GM18505 (cell line): Measurements from ENCODE around the gene ASAP3.

Experiments used
- ATAC-seq: cut with Tn5 transposase; IDR thresholded peaks from one replicate; pipeline ENCODE4 v1.9.1; 2021; ENCODE audit not compliant: unreplicated experiment
- POLR2A ChIP-seq: IDR thresholded peaks from 4 replicates; pipeline ENCODE4 v1.6.1; 2011; ENCODE audit warnings: borderline replicate concordance; ENCODE audit not compliant: insufficient read depth, insufficient read length; ENCODE audit errors: extremely low read depth

ASAP3 gene

GRCh38 chr1:23402286-23403037 is 81.5 kb downstream of the ASAP3 start:
- ATAC-seq, result no peak
- TF ChIP-seq POLR2A, result no peak

DNA sequence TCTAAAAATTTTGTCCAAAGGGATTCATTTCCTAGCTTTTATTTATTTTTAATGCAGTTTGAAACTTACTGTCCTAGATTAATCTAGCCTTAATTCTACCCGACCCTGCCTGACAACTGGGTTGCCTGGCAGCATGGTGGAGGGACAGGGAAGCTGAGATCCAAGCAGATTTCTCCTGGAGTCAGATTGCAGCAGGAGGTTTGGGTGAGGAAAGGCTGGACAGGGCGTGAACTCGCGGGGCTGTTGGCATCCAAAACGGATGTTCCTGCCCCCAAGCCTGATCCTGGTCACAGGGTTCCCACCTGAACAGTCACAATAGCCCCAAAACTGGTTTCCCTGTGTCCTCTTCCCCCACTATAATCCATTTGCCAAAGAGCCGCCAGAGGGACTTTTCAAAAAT is 82.7 kb downstream of the ASAP3 start:
- no peak for TF ChIP-seq POLR2A
- no peak for ATAC-seq

DNA sequence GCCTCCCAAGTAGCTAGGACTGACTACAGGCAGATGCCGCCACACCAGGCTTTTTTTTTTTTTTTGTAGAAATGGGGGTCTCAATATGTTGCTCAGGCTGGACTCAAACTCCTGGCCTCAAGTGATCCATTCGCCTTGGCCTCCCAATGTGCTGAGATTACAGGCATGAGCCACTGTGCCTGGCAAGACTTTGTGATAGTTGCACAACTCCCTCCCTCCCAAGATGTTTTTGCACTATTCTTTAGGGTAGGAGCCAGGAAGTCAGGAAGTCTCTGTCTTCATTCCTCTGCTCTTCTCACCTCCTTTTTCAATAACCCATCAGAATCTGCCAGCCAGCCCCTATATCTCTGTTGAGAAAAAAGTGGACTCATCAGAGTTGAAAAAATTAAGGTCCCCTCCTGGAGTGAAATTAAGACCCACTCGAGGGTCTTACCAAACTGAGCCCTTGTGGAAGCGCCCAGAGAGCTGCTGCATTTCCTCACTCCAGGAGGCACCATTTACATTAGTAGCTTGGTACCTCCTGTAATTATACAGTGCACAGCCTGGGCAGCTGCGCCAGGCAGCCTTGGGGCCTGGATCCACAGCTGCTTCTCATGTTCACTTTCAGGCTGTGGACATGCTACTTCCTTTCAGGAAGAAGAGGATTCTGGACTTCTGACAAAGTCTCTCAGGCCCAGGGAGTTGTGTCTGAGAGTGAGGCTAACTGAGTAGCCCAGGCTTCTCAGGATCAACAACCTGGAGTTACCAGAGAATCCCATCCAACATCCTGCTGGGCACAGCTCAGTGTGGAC is 83.5 kb downstream of the ASAP3 start:
- no peak for TF ChIP-seq POLR2A
- ATAC-seq, result no peak

DNA sequence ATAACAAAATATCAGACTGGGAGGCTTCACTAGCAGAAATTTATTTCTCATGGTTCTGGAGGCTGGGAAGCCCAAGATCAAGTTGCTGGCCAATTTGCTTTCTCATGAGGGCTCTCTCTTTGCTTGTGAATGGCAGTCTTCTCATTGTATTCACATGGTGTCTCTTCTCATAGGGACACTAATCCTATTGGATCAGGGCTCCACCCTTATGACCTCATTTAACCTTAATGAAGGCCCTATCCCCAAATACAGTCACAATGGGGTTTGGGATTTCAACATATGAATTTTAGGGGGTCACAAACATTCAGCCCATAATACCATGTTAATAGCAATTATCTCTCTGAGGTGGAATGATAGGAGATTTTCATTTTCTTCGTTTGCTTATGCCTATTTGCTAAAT is 84.8 kb downstream of the ASAP3 start:
- no peak for ATAC-seq
- no peak for TF ChIP-seq POLR2A

GRCh38 chr1:23397908-23398307 is 86.1 kb downstream of the ASAP3 start:
- TF ChIP-seq POLR2A, result no peak
- no peak for ATAC-seq

DNA sequence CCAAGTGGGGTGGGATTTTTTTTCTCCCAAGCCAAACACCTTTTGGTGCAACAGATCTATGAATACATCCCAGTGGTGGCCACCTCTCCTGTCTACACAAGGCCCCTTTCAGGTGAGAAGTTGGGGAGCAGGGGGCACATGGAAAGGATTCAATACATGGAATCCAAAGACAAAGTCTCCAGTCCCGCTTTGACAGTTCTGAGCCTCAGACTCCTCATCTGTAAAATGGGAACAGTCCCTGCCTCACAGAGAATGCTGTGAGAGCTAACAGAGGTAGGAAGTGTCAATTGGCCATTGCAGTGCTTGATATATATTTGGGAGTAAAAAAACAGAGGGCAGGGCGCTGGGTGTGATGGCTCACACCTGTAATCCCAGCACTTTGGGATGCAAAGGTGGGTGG is 87.6 kb downstream of the ASAP3 start:
- ATAC-seq, result no peak
- no peak for TF ChIP-seq POLR2A

DNA sequence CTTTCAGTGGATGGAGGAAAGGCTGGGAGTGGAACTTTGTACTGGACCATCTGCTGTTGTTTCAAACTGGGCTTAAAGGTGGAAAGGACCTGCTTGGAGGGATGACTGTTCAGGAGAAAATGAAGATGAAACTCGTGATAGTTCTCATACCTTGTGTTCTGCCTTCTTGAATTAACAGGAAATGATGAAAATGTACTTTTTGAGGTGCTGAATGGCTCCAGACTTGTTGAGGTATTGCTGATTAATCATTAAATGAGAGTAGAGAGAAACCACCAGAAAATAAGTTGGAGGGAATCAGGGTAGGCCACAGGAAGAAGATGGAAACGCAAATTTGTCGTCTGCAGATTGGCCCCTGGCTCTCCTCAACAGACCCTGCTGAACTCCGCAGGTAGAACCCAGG is 88.1 kb downstream of the ASAP3 start:
- ATAC-seq, result no peak
- TF ChIP-seq POLR2A, result no peak

GRCh38 chr1:23395154-23395724 is 88.7 kb downstream of the ASAP3 start:
- ATAC-seq, result no peak
- no peak for TF ChIP-seq POLR2A

DNA sequence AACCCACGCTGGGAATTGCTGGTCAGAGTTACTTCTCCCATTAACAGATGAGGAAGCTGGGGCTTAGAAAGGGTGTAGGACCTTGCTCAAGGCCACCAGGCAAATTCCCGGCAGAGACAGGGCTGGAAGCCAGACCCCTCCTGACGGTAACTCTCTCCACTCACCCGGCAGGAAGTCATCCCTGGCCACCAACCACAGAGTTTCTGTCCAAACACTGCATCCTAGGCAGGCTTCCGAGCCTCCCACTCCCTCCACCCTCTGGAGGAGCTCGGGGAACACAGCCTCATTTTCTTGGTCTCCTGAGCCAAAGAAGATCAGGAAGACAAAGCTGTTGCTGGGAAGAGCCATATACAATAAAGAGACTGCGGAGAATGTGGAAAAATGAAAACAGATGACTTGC is 89.3 kb downstream of the ASAP3 start:
- ATAC-seq, result no peak
- TF ChIP-seq POLR2A, result no peak

DNA sequence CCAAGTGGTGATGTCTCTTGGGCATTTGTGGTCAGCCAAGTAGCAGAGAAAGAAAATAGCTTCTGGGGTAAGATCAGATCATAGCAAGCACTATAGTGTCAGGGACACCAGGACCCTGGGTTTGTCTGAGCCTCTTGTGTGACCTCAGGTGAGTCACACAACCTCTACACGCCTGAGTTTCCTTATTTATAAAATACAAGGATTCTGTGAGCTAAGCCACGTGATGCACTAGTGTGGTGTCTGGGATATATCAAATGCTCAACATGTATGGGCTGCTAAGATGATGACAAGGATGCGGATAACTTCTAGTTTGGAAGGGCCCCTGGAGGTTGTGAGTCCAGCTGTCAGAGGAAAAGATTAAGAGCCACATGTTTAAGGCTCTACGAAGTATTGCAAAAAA is 89.8 kb downstream of the ASAP3 start:
- TF ChIP-seq POLR2A, result no peak

GRCh38 chr1:23393706-23394105 is 90.3 kb downstream of the ASAP3 start:
- no peak for ATAC-seq
- TF ChIP-seq POLR2A, result no peak

More for the DNA sequence above, 89.8 kb downstream of the ASAP3 start:
- ATAC-seq, result no peak

DNA sequence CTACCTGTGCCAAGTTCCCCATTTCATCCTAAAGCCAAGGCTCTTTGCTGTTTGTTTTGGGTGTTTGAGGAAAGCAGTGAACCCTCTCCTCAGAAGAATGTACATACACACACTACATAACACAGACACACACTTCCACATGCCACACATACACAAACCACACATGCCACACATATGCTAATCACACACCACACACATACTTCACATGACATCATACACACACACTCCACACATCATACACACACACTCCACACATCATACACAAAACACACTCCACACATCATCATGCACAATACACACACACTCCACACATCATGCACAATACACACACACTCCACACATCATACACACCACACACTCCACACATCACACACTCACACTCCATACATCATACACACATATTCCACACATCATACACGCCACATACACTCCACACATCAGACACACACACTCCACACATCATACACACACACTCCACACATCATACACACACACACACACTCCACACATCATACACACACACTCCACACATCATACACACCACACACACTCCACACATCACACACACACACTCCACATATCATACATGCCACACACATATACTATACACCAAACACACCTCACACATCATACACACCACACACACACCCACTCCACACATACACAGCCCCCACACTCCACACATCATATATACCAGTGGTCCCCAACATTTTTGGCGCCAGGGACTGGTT is 91.7 kb downstream of the ASAP3 start:
- no peak for ATAC-seq
- TF ChIP-seq POLR2A, result no peak

GRCh38 chr1:23389837-23390321 is 94.1 kb downstream of the ASAP3 start:
- no peak for ATAC-seq
- TF ChIP-seq POLR2A, result no peak
